SK-N-SH (cell line): Measurements from ENCODE around the gene MYO10. TPM values are rescaled to one million over a fixed set of nuclear protein-coding genes. Genes with fewer than 3 reads are reported as not detected.

Experiments
- CTCF ChIA-PET: fragments of 300-600, 350-600 bp; formaldehyde crosslinking; extraction: SDS; loops from one replicate; lab custom pipeline; 2021; lab: Yijun Ruan, JAX
- POLR2A ChIA-PET: fragments of 350-600 bp; sonication (Branson Sonifier 250); formaldehyde crosslinking; extraction: SDS; loops from one replicate; lab custom pipeline; 2020; ENCODE audit warnings: antibody characterized with exemption, inconsistent platforms; lab: Yijun Ruan, JAX
- DNase-seq: peaks from one replicate; pipeline ENCODE4 v3.0.0; 2012
- H2AFZ ChIP-seq: fragments of 200-600 bp; sonication (generic); 2 replicates; pipeline ENCODE4 v1.8.1; 2016; ENCODE audit warnings: antibody characterized with exemption, mild to moderate bottlenecking, low read depth
- H3F3A ChIP-seq: fragments of 200-600 bp; sonication (generic); replicated peaks from 2 replicates; pipeline ENCODE3; 2016; ENCODE audit warnings: antibody characterized with exemption, mild to moderate bottlenecking; ENCODE audit not compliant: insufficient read depth
- H3K27ac ChIP-seq, 2 experiments: fragments of 200-500 bp in 1 of 2; fragments of 200-600 bp in 1 of 2; sonication (Bioruptor generic) in 1 of 2; sonication (generic), shearing (Covaris generic) in 1 of 2; 2 replicates each; pipeline versions ENCODE4 v1.5.1 to v1.6.1; 2014 to 2016; ENCODE audit warnings: low read depth in 2 of 2, inconsistent platforms in 1 of 2, low read length in 1 of 2, mild to moderate bottlenecking in 1 of 2, mixed read lengths in 1 of 2
- H3K27me3 ChIP-seq: fragments of 200-600 bp; sonication (generic), shearing (Covaris generic); 2 replicates; pipeline ENCODE4 v1.6.1; 2016; ENCODE audit warnings: mixed run types; ENCODE audit not compliant: insufficient read depth
- H3K36me3 ChIP-seq, 2 experiments: fragments of 200-500 bp in 1 of 2; fragments of 200-600 bp in 1 of 2; sonication (Bioruptor generic) in 1 of 2; sonication (generic) in 1 of 2; replicated peaks in 1 of 2; 2 replicates each; pipeline versions ENCODE3 to v1.5.1; 2014 to 2016; ENCODE audit warnings: low read length in 1 of 2, mild to moderate bottlenecking in 1 of 2; ENCODE audit not compliant: insufficient read depth in 2 of 2, control insufficient read depth in 1 of 2
- H3K4me1 ChIP-seq, 2 experiments: fragments of 200-500 bp in 1 of 2; fragments of 200-600 bp in 1 of 2; sonication (Bioruptor generic) in 1 of 2; sonication (generic), shearing (Covaris generic) in 1 of 2; 2 replicates each; pipeline versions ENCODE4 v1.5.1 to v1.6.1; 2014 to 2016; ENCODE audit warnings: low read depth in 1 of 2, low read length in 1 of 2, mixed run types in 1 of 2; ENCODE audit not compliant: insufficient read depth in 2 of 2, control insufficient read depth in 1 of 2
- H3K4me2 ChIP-seq: fragments of 200-600 bp; sonication (generic), shearing (Covaris generic); 2 replicates; pipeline ENCODE4 v1.6.1; 2017; ENCODE audit warnings: mixed run types
- H3K4me3 ChIP-seq, 2 experiments: fragments of 200-500 bp in 1 of 2; fragments of 200-600 bp in 1 of 2; sonication (Bioruptor generic) in 1 of 2; sonication (generic), shearing (Covaris generic) in 1 of 2; 2 replicates each; pipeline versions ENCODE4 v1.5.1 to v1.8.1; 2014 to 2016; ENCODE audit warnings: low read depth in 2 of 2, inconsistent platforms in 1 of 2, low read length in 1 of 2, mild to moderate bottlenecking in 1 of 2, mixed read lengths in 1 of 2, moderate library complexity in 1 of 2
- H3K79me2 ChIP-seq: fragments of 200-600 bp; sonication (generic); 2 replicates; pipeline ENCODE4 v1.8.1; 2017; ENCODE audit warnings: mild to moderate bottlenecking; ENCODE audit not compliant: insufficient read depth
- H3K9ac ChIP-seq: fragments of 200-600 bp; sonication (generic); 2 replicates; pipeline ENCODE4 v1.6.1; 2017; ENCODE audit warnings: mixed run types
- H3K9me2 ChIP-seq: fragments of 200-600 bp; sonication (generic); 2 replicates; pipeline ENCODE4 v1.6.1; 2017; ENCODE audit warnings: mixed run types
- H3K9me3 ChIP-seq: fragments of 200-600 bp; sonication (generic); 2 replicates; pipeline ENCODE4 v1.6.1; 2017; ENCODE audit warnings: mixed run types, mild to moderate bottlenecking, moderate library complexity
- H4K20me1 ChIP-seq: fragments of 200-600 bp; sonication (generic); 2 replicates; pipeline ENCODE4 v1.6.1; 2017; ENCODE audit warnings: mild to moderate bottlenecking, mixed run types; ENCODE audit not compliant: insufficient read depth
- CHD2 ChIP-seq: fragments of 150-350 bp; IDR thresholded peaks from 2 replicates; pipeline ENCODE4 v1.6.1; 2018; ENCODE audit warnings: low read length; ENCODE audit not compliant: partially characterized antibody
- EZH2phosphoT487 ChIP-seq: fragments of 200-600 bp; sonication (generic); IDR thresholded peaks from 2 replicates; pipeline ENCODE4 v1.6.1; 2017; ENCODE audit warnings: low read depth, mixed run types, mild to moderate bottlenecking, antibody characterized with exemption, moderate library complexity, borderline replicate concordance
- FOSL2 ChIP-seq: IDR thresholded peaks from 2 replicates; pipeline ENCODE4 v1.4.0; 2012; ENCODE audit warnings: low read depth, mild to moderate bottlenecking, moderate library complexity, borderline replicate concordance
- FOXJ3 ChIP-seq: sonication (generic); formaldehyde crosslinking; IDR thresholded peaks from 2 replicates; pipeline ENCODE4 v1.5.1; 2020; ENCODE audit warnings: mild to moderate bottlenecking, missing genetic modification reagents
- FOXM1 ChIP-seq: IDR thresholded peaks from 2 replicates; pipeline ENCODE4 v1.4.0; 2012; ENCODE audit warnings: low read depth, mild to moderate bottlenecking
- GABPA ChIP-seq: IDR thresholded peaks from 2 replicates; pipeline ENCODE4 v1.4.0; 2012; ENCODE audit warnings: low read depth, mild to moderate bottlenecking
- GATA2 ChIP-seq: sonication (generic); formaldehyde crosslinking; IDR thresholded peaks from 2 replicates; pipeline ENCODE4 v1.5.0; 2020; ENCODE audit warnings: mild to moderate bottlenecking, missing genetic modification reagents
- JUND ChIP-seq: IDR thresholded peaks from 2 replicates; pipeline ENCODE4 v1.4.0; 2012
- MXI1 ChIP-seq: IDR thresholded peaks from 2 replicates; pipeline ENCODE4 v1.6.1; 2012; ENCODE audit warnings: mild to moderate bottlenecking, low read depth, low read length, improper control_type of control experiment
- NFIC ChIP-seq: IDR thresholded peaks from 2 replicates; pipeline ENCODE4 v1.4.0; 2012; ENCODE audit warnings: borderline replicate concordance
- NRF1 ChIP-seq: IDR thresholded peaks from 2 replicates; pipeline ENCODE4 v1.6.1; 2012; ENCODE audit warnings: low read depth, mild to moderate bottlenecking, low read length
- POLR2AphosphoS5 ChIP-seq: IDR thresholded peaks from 2 replicates; pipeline ENCODE4 v1.6.1; 2012; ENCODE audit warnings: low read depth, low read length
- RCOR1 ChIP-seq: fragments of 150-350 bp; IDR thresholded peaks from 2 replicates; pipeline ENCODE4 v1.6.1; 2017; ENCODE audit warnings: antibody characterized with exemption, low read length
- RFX5 ChIP-seq: IDR thresholded peaks from 2 replicates; pipeline ENCODE4 v1.6.1; 2012; ENCODE audit warnings: mild to moderate bottlenecking, improper control_type of control experiment, low read length
- SIN3A ChIP-seq: IDR thresholded peaks from 2 replicates; pipeline ENCODE4 v1.6.1; 2012; ENCODE audit warnings: low read depth, mild to moderate bottlenecking, low read length, moderate library complexity, borderline replicate concordance
- TAF1 ChIP-seq: IDR thresholded peaks from 2 replicates; pipeline ENCODE4 v1.6.1; 2012; ENCODE audit warnings: low read depth, mild to moderate bottlenecking, low read length, moderate library complexity, borderline replicate concordance
- YY1 ChIP-seq: IDR thresholded peaks from 2 replicates; pipeline ENCODE4 v1.4.0; 2012; ENCODE audit warnings: low read depth, mild to moderate bottlenecking
- WGBS: methylation state at CpG from one replicate; pipeline ENCODE4 v1.1.6; 2017; ENCODE audit warnings: low lambda C conversion rate; 5-methylcytosine and 5-hydroxymethylcytosine counted together
- polyA plus RNA-seq, 3 experiments: library from polyadenylated mRNA; depleted of rRNA; stranded (reverse); fragments of >200 nt; gene quantifications; 2 replicates each; pipeline ENCODE4 v1.2.3, GENCODE V29; 2012
- TF ChIP-seq, protein P1 (sequence below): fragments of 150-350 bp; IDR thresholded peaks from 2 replicates; pipeline ENCODE4 v1.6.1; 2017; ENCODE audit warnings: antibody characterized with exemption, low read length, low read depth, borderline replicate concordance
- TF ChIP-seq, protein P2 (sequence below): IDR thresholded peaks from 2 replicates; pipeline ENCODE4 v1.4.0; 2012; ENCODE audit warnings: low read depth
- TF ChIP-seq, protein P3 (sequence below): fragments of 150-350 bp; IDR thresholded peaks from 2 replicates; pipeline ENCODE4 v1.6.1; 2016; ENCODE audit warnings: mild to moderate bottlenecking, low read depth, low read length
- TF ChIP-seq, protein P4 (sequence below): fragments of 200-600 bp; sonication (generic); IDR thresholded peaks from 2 replicates; pipeline ENCODE4 v1.6.1; 2017; ENCODE audit warnings: antibody characterized with exemption, mild to moderate bottlenecking, moderate library complexity
- TF ChIP-seq, protein P5 (sequence below): IDR thresholded peaks from 2 replicates; pipeline ENCODE4 v1.4.0; 2012; ENCODE audit warnings: low read depth, borderline replicate concordance

MYO10 gene
- polyA plus RNA-seq, 1 of the 3 experiments (the other 2 are of a cell fraction), result 8.1 TPM

DNA sequence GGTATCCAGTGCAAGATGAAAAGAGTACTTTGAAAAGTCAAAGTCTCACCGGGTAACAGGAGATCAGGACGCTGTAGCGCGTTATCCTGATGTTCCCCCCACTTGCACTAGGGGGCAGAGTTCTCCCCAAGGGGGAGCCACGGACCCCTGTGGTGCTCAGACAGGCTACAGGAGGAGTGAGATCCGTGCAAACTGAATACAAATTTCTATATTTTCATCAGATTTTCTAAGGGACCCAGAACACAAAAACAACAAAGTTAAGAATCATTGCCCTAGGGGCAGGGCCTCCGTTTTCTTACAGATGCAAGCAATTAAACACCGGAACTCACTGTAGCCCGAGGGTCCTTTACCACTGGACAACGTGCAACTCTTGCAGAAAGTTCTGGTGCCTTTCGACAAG lies 2.0 kb downstream of the MYO10 start (continued):
- TF ChIP-seq, protein P1, sequence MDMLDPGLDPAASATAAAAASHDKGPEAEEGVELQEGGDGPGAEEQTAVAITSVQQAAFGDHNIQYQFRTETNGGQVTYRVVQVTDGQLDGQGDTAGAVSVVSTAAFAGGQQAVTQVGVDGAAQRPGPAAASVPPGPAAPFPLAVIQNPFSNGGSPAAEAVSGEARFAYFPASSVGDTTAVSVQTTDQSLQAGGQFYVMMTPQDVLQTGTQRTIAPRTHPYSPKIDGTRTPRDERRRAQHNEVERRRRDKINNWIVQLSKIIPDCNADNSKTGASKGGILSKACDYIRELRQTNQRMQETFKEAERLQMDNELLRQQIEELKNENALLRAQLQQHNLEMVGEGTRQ, result no peak
- TF ChIP-seq, protein P2, sequence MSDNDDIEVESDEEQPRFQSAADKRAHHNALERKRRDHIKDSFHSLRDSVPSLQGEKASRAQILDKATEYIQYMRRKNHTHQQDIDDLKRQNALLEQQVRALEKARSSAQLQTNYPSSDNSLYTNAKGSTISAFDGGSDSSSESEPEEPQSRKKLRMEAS, result peak; percentile 48; the same call in 1 of the 2 replicates
- TF ChIP-seq NFIC (no peak), TAF1 (0 out of 2 replicates have a peak, but pooled peaks have one; percentile 14), JUND (no peak)

DNA sequence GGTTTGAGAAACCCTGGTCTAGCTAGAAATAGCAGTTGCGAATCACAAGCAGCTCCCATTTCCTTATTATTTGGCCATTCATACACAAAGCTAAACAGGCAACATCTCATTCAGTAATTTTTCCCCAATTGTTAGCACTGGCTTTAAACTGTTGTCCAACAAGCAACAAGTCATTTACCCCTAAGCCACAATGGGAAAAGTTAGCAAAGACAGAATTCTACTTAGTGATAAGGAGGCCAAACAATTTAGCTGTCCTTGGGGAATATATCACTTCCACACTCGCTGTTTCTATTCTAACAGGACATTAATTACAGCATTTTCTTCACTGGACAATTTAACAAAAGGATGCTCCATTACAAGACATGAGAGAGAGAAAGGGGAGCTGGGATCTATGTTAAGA lies 2.8 kb downstream of the MYO10 start:
- Histone ChIP-seq H3K79me2 (peaks cover 77% of the 10 kb centered on the region), H2AFZ (no peak overlapping the region), H4K20me1 (peaks cover 63% of the 10 kb centered on the region), H3K27me3 (no peaks in the 10 kb centered on the region), H3K4me3 (peak overlapping the region in 1 of 2 experiments; percentile 80; a peak in 2 of 4 replicates), H3K9me3 (no peaks in the 10 kb centered on the region), H3K9me2 (no peaks in the 10 kb centered on the region), H3K4me1 (peaks cover 17 to 26% of the 10 kb centered on the region in 2 experiments; a peak in 3 of 4 replicates), H3K9ac (peak overlapping the region; percentile 97), H3K27ac (peak overlapping the region in 1 of 2 experiments; percentile 77; a peak in 1 of 4 replicates), H3F3A (peaks cover 13% of the 10 kb centered on the region), H3K36me3 (no peaks in the 10 kb centered on the region), H3K4me2 (peak overlapping the region; percentile 81)
- WGBS, result 74% methylated on average over 2 of the region's 2 CpGs
- ChIA-PET POLR2A (no interaction called here), CTCF (interaction anchor here (0.7 to 3.6 kb wide), 10 partner anchors 20 to 270 kb away, joined by 3 to 21 read pairs (median 5); no protein-coding TSS in a partner anchor)
- no peak for DNase-seq
- TF ChIP-seq TAF1, result no peak
- TF ChIP-seq FOXM1, result no peak
- TF ChIP-seq NRF1, result no peak
- TF ChIP-seq FOSL2, result no peak
- TF ChIP-seq POLR2AphosphoS5, result no peak
- TF ChIP-seq NFIC, result no peak
- TF ChIP-seq SIN3A, result no peak
- TF ChIP-seq, protein P3, sequence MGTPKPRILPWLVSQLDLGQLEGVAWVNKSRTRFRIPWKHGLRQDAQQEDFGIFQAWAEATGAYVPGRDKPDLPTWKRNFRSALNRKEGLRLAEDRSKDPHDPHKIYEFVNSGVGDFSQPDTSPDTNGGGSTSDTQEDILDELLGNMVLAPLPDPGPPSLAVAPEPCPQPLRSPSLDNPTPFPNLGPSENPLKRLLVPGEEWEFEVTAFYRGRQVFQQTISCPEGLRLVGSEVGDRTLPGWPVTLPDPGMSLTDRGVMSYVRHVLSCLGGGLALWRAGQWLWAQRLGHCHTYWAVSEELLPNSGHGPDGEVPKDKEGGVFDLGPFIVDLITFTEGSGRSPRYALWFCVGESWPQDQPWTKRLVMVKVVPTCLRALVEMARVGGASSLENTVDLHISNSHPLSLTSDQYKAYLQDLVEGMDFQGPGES, result no peak
- no peak for TF ChIP-seq YY1
- no peak for TF ChIP-seq MXI1
- TF ChIP-seq GABPA, result no peak
- TF ChIP-seq, protein P4, sequence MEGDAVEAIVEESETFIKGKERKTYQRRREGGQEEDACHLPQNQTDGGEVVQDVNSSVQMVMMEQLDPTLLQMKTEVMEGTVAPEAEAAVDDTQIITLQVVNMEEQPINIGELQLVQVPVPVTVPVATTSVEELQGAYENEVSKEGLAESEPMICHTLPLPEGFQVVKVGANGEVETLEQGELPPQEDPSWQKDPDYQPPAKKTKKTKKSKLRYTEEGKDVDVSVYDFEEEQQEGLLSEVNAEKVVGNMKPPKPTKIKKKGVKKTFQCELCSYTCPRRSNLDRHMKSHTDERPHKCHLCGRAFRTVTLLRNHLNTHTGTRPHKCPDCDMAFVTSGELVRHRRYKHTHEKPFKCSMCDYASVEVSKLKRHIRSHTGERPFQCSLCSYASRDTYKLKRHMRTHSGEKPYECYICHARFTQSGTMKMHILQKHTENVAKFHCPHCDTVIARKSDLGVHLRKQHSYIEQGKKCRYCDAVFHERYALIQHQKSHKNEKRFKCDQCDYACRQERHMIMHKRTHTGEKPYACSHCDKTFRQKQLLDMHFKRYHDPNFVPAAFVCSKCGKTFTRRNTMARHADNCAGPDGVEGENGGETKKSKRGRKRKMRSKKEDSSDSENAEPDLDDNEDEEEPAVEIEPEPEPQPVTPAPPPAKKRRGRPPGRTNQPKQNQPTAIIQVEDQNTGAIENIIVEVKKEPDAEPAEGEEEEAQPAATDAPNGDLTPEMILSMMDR, result no peak
- no peak for TF ChIP-seq RFX5
- TF ChIP-seq EZH2phosphoT487, result no peak
- no peak for TF ChIP-seq RCOR1
- TF ChIP-seq, protein P5, sequence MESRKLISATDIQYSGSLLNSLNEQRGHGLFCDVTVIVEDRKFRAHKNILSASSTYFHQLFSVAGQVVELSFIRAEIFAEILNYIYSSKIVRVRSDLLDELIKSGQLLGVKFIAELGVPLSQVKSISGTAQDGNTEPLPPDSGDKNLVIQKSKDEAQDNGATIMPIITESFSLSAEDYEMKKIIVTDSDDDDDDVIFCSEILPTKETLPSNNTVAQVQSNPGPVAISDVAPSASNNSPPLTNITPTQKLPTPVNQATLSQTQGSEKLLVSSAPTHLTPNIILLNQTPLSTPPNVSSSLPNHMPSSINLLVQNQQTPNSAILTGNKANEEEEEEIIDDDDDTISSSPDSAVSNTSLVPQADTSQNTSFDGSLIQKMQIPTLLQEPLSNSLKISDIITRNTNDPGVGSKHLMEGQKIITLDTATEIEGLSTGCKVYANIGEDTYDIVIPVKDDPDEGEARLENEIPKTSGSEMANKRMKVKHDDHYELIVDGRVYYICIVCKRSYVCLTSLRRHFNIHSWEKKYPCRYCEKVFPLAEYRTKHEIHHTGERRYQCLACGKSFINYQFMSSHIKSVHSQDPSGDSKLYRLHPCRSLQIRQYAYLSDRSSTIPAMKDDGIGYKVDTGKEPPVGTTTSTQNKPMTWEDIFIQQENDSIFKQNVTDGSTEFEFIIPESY, result no peak
- TF ChIP-seq FOXJ3 (CRISPR knock-in tag), result no peak
- no peak for TF ChIP-seq CHD2
- no peak for TF ChIP-seq JUND
- TF ChIP-seq GATA2, result no peak
